ENCODE results near the gene TSPO.

Gene TSPO

GRCh38 chr22:43211941-43212433 lies 60.6 kb downstream of the TSPO start:
- H3K4me3 Mint-ChIP-seq = no peak overlapping the region

GRCh38 chr22:43212434-43212952 lies 61.1 kb downstream of the TSPO start:
- no peak overlapping the region for H3K27ac Mint-ChIP-seq
- H3K4me3 Mint-ChIP-seq = no peak overlapping the region
- DNase-seq (ENCODE audit: low spot score) = no peak
- no peaks in the 10 kb centered on the region for H3K9me3 Mint-ChIP-seq
- H3K36me3 Mint-ChIP-seq (ENCODE audit: low read depth) = no peaks in the 10 kb centered on the region
- no peaks in the 10 kb centered on the region for H3K27me3 Mint-ChIP-seq (ENCODE audit: low read depth)
- no peaks in the 10 kb centered on the region for H3K4me1 Mint-ChIP-seq (ENCODE audit: low read depth)

More at GRCh38 chr22:43211941-43212433, 60.6 kb downstream of the TSPO start:
- H3K4me1 Mint-ChIP-seq (ENCODE audit: low read depth) = no peaks in the 10 kb centered on the region
- H3K9me3 Mint-ChIP-seq = no peaks in the 10 kb centered on the region
- no peaks in the 10 kb centered on the region for H3K27me3 Mint-ChIP-seq (ENCODE audit: low read depth)
- H3K27ac Mint-ChIP-seq = no peak overlapping the region
- no peak for DNase-seq (ENCODE audit: low spot score)
- H3K36me3 Mint-ChIP-seq (ENCODE audit: low read depth) = no peaks in the 10 kb centered on the region

Data from T-helper 2 cell treated with Interferon-gamma antibody and Interleukin-4, amounts not matched to agents 5 μg/mL and 100 μg/mL, for 36 hours (primary cell).